Measurements from ENCODE around the gene DLL4. TPM values are rescaled to one million over a fixed set of nuclear protein-coding genes. Genes with fewer than 3 reads are reported as not detected.

Gene DLL4
- total RNA-seq: 24.1 and 24.6 TPM in 2 replicates

DNA sequence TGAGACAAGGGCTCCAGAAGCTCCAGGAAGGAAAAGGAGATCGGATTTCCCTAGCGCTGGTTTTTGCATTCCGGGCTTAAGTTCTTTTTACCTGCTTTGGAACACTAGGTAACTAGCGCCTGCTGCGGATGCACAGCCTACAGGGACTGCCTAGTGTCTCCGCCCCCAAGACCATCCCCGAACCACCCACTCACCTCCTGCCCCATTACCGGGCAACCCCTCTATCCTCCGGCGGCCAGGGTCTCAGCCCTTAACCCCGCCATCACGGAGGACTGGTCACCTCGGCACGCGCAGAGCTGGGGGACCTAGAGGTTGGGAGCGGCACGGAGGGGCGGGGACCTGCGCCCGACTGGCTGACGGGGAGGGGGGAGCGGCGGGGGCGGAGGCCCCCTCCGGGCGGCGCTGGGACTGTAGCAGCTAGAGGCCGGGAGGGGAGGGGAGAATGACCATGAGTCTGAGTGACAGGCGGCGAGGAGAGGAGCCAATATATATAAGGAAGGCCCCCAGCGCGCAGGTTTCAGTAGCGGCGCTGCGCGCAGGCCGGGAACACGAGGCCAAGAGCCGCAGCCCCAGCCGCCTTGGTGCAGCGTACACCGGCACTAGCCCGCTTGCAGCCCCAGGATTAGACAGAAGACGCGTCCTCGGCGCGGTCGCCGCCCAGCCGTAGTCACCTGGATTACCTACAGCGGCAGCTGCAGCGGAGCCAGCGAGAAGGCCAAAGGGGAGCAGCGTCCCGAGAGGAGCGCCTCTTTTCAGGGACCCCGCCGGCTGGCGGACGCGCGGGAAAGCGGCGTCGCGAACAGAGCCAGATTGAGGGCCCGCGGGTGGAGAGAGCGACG, at the start of gene DLL4:
TSS of gene DLL4 (plus strand) at position 520 of the 839 bp plus-strand sequence. CDS start 329 bp downstream, outside the sequence.

GRCh38 chr15:40893733-40894680, 35.1 kb upstream of the DLL4 start, which contains the start of gene VPS18:
VPS18 (plus strand) TSS chr15:40894450; CDS start chr15:40894769, 319 bp downstream.

GRCh38 chr15:40952901-40953712, 24.0 kb downstream of the DLL4 start, which contains the start of gene CHAC1:
CHAC1 (plus strand) TSS chr15:40953471; CDS start chr15:40953584, 113 bp downstream.

Other genes with a start within 250 kb of the DLL4 start
- gene RAD51, start 234.2 kb upstream of the DLL4 start, total RNA-seq: 12.3 and 16.2 TPM in 2 replicates
- gene RMDN3, start 174.1 kb upstream of the DLL4 start, total RNA-seq: 20.9 and 23.1 TPM in 2 replicates
- gene GCHFR, start 165.3 kb upstream of the DLL4 start, total RNA-seq: 4.3 and 6.6 TPM in 2 replicates
- gene C15orf62, start 159.4 kb upstream of the DLL4 start, total RNA-seq: 0.13 and 0.15 TPM in 2 replicates
- 17.2 and 26.3 TPM in 2 replicates for gene ZFYVE19, start 122.3 kb upstream of the DLL4 start, total RNA-seq
- gene DNAJC17, start 121.9 kb upstream of the DLL4 start, total RNA-seq: 31.3 and 40.2 TPM in 2 replicates
- gene PPP1R14D, start 100.6 kb upstream of the DLL4 start, total RNA-seq: not detected in 2 replicates
- 1.3 and 2.2 TPM in 2 replicates for gene SPINT1, start 85.3 kb upstream of the DLL4 start, total RNA-seq
- gene RHOV, start 55.1 kb upstream of the DLL4 start, total RNA-seq: 0.05 TPM in 1 of 2 replicates, not detected in the other
- 48.2 and 52.1 TPM in 2 replicates for gene VPS18, start 34.9 kb upstream of the DLL4 start, total RNA-seq
- gene CHAC1, start 24.1 kb downstream of the DLL4 start, total RNA-seq: 5.5 and 8.7 TPM in 2 replicates
- 15.2 and 35.4 TPM in 2 replicates for gene INO80, start 186.9 kb downstream of the DLL4 start, total RNA-seq

Data from mammary microvascular endothelial cell (primary cell).